ENCODE data around the gene TRIM25. TPM values are rescaled to one million over a fixed set of nuclear protein-coding genes. Genes with fewer than 3 reads are reported as not detected.
A peak's percentile ranks its signal among the peaks of the same experiment; 100 is the strongest.

TRIM25 gene
- total RNA-seq, 4 donors from 2014 or later: 41.4 to 112 (median 78.6) TPM

DNA sequence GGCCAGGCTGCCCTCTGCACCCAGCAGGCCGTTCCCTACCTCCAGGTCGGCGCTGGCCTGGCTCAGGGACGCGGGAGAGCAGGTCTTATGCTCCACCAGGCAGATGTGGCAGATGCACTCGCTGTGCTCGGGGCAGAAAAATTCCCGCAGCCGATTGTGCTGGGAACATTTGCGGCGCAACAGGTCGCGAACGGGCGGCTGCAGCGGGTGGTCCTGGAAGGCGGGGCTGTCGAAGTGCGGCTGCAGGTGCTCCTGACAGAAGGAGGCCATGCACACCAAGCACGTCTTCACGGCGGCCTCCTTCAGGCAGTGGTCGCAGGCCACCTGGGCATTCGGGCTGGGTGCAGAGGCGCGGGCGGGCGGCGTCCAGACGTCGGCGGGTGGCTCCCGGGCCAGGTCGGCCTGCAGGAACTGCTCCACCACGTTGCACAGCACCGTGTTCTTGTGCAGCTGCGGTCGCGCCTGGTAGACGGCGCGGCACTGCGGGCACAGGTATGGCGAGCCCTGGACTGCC, 439 bp downstream of the TRIM25 start:
- ATAC-seq (ENCODE audit: low FRiP score): peak; percentile 7
- DNase-seq (ENCODE audit: low spot score): no peak
- no peak for TF ChIP-seq CTCF (IDR thresholded peaks at IDR 0.05)

DNA sequence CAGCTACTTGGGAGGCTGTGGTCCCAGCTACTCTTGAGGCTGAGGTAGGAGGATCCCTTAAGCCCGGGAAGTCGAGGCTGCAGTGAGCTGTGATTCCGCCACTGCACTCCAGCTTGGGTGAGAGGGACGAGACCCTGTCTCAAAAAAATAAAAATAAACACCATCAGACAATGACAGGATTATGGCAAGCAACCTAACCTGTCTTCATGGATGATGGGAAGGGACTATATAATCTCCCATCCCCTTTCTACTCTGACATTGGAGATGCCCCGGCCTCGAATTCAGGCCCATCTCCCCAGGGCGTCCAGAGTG, 893 bp downstream of the TRIM25 start:
- ATAC-seq (ENCODE audit: low FRiP score) (no peak), DNase-seq (ENCODE audit: low spot score) (no peak)
- TF ChIP-seq CTCF (IDR thresholded peaks at IDR 0.05): no peak

GRCh38 chr17:56912105-56912999, 1.5 kb downstream of the TRIM25 start:
- TF ChIP-seq CTCF (IDR thresholded peaks at IDR 0.05): no peak
- DNase-seq (ENCODE audit: low spot score): no peak
- ATAC-seq (ENCODE audit: low FRiP score): no peak

GRCh38 chr17:56910509-56911235, 3.2 kb downstream of the TRIM25 start:
- TF ChIP-seq CTCF (IDR thresholded peaks at IDR 0.05): no peak
- ATAC-seq (ENCODE audit: low FRiP score) (no peak), DNase-seq (ENCODE audit: low spot score) (no peak)

DNA sequence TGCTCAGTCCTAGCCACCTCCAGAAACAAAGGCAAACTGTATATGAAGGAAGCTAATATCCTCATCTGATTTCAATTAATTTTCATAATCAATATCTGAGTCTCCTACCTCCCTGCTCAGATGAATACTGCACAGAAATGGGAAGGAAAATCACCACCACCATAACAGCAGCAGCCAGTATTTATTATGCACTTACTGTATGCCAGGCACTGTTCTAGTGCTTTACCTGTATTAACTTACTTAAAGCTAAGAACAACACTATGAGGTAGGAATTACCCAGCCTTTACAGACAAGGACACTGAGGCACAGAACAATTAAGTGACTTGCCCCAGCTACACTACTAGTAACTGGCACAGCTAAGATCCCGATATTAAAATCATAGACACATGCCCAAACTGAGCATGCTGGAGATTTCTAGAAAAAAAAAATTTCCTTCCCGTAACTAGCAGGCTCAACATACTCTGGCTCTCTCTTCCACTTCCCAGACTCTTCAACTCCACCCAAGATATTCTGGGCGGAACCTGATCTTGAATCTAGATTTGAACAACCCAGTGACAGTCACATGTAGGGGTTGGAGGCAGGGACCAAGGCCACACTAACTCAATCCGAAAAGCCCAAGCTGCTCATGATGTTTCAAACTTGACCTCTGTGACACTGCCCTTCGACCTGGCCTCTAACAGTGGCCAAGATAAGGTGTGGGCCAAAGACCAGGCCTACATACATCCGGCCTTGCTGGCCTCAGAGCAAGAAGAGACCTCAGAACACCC, 3.9 kb downstream of the TRIM25 start:
- TF ChIP-seq CTCF (IDR thresholded peaks at IDR 0.05): no peak
- DNase-seq (ENCODE audit: low spot score) (no peak), ATAC-seq (ENCODE audit: low FRiP score) (no peak)

GRCh38 chr17:56908001-56908542, 5.8 kb downstream of the TRIM25 start:
- no peak for TF ChIP-seq CTCF (IDR thresholded peaks at IDR 0.05)
- no peak for DNase-seq (ENCODE audit: low spot score)
- ATAC-seq (ENCODE audit: low FRiP score): no peak

All from omental fat pad (tissue), 4 donors.